ENCODE results near the gene AFF3.

DNA sequence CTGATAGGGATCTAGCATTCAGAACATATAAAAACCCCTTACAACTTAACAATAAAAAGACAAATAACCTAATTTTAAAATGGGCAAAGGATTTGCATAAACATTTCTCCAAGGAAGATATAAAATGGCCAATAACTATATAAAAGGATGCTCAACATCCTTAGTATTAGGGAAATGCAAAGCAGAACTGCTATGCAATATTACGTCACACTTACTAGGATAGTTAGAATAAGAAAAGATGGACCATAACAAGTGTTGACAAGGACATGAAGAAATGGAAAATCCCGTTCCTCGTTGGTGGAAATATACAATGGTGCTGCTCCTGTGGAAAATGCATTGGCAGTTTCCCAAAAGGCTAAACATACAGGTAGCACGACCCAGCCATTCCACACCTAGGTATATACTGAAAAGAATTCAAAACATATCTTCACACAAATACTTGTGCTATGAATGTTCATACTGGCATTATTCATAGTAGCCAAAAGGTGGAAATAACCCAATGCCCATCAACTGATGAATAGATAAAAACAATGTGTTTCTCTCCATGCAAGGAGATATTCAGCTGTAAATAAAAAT is 604.4 kb downstream of the AFF3 start:
- TF ChIP-seq, protein P1, sequence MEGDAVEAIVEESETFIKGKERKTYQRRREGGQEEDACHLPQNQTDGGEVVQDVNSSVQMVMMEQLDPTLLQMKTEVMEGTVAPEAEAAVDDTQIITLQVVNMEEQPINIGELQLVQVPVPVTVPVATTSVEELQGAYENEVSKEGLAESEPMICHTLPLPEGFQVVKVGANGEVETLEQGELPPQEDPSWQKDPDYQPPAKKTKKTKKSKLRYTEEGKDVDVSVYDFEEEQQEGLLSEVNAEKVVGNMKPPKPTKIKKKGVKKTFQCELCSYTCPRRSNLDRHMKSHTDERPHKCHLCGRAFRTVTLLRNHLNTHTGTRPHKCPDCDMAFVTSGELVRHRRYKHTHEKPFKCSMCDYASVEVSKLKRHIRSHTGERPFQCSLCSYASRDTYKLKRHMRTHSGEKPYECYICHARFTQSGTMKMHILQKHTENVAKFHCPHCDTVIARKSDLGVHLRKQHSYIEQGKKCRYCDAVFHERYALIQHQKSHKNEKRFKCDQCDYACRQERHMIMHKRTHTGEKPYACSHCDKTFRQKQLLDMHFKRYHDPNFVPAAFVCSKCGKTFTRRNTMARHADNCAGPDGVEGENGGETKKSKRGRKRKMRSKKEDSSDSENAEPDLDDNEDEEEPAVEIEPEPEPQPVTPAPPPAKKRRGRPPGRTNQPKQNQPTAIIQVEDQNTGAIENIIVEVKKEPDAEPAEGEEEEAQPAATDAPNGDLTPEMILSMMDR (IDR thresholded peaks at IDR 0.05), result no peak
- TF ChIP-seq EP300 (IDR thresholded peaks at IDR 0.05) (no peak), POLR2A (IDR thresholded peaks at IDR 0.05) (no peak), POLR2AphosphoS5 (IDR thresholded peaks at IDR 0.05) (no peak)
